GM19099 (cell line): ENCODE results near the gene TNS2.

Source experiments
- POLR2A ChIP-seq: IDR thresholded peaks from 3 replicates; pipeline ENCODE4 v1.6.1; 2011; ENCODE audit warnings: low read depth; ENCODE audit not compliant: insufficient read length; ENCODE audit errors: extremely low read depth

The TNS2 gene

GRCh38 chr12:53086361-53086760, 36.5 kb downstream of the TNS2 start:
- TF ChIP-seq POLR2A: no peak

GRCh38 chr12:53090105-53090504, 40.2 kb downstream of the TNS2 start:
- TF ChIP-seq POLR2A: no peak

- no peak for TF ChIP-seq POLR2A
Observed at GRCh38 chr12:53090554-53090953, 40.7 kb downstream of the TNS2 start.

- no peak for TF ChIP-seq POLR2A
Observed at GRCh38 chr12:53091756-53092155, 41.9 kb downstream of the TNS2 start.

- no peak for TF ChIP-seq POLR2A
Observed at GRCh38 chr12:53093777-53094393, 44.0 kb downstream of the TNS2 start.

GRCh38 chr12:53094394-53094787, 44.5 kb downstream of the TNS2 start:
- no peak for TF ChIP-seq POLR2A

GRCh38 chr12:53096089-53096741, 46.4 kb downstream of the TNS2 start:
- TF ChIP-seq POLR2A: no peak

- TF ChIP-seq POLR2A: no peak
Observed at GRCh38 chr12:53096759-53097158, 46.9 kb downstream of the TNS2 start.

GRCh38 chr12:53097207-53097563, 47.3 kb downstream of the TNS2 start:
- TF ChIP-seq POLR2A: no peak

GRCh38 chr12:53097564-53098353, 47.9 kb downstream of the TNS2 start, which contains the start of gene IGFBP6:
IGFBP6 (plus strand) TSS chr12:53097667; CDS start chr12:53097718, 51 bp downstream.
- peak; percentile 46 for TF ChIP-seq POLR2A

GRCh38 chr12:53098354-53098981, 48.6 kb downstream of the TNS2 start:
- TF ChIP-seq POLR2A: no peak

GRCh38 chr12:53099071-53099882, 49.4 kb downstream of the TNS2 start:
- no peak for TF ChIP-seq POLR2A

- TF ChIP-seq POLR2A: no peak
Observed at GRCh38 chr12:53100466-53101151, 50.7 kb downstream of the TNS2 start.

GRCh38 chr12:53101266-53101665, 51.4 kb downstream of the TNS2 start:
- TF ChIP-seq POLR2A: no peak
